Activated CD4-positive, alpha-beta T cell treated with anti-CD3 and anti-CD28 coated beads, Interleukin-2, amount 10 ng/mL, durations not matched to agents 7 days and 5 days (primary cell): Measurements from ENCODE around the gene IDH3G. TPM values are rescaled to one million over a fixed set of nuclear protein-coding genes. Genes with fewer than 3 reads are reported as not detected.
"Not testable (repeated sequence)": the region's sequence is repeated elsewhere in the genome, so short reads cannot be mapped to it uniquely, and the experiment has no call there.

ENCODE experiments used
- CTCF ChIA-PET: fragments of 350-600 bp; sonication (Branson Sonifier 250); formaldehyde crosslinking; loops from one replicate; lab custom pipeline; 2021; ENCODE audit warnings: antibody characterized with exemption; lab: Charles Lee
- POLR2A ChIA-PET: fragments of 350-600 bp; sonication (Branson Sonifier 250); formaldehyde crosslinking; loops from one replicate; lab custom pipeline; 2021; ENCODE audit warnings: antibody characterized with exemption; lab: Charles Lee
- DNase-seq: peaks from one replicate; pipeline ENCODE4 v3.0.0-alpha.2; 2020
- H3K27ac Mint-ChIP-seq: one replicate; pipeline ENCODE4 v1.8.0; 2021; ENCODE audit warnings: mild to moderate bottlenecking, moderate library complexity, mixed read lengths
- H3K27me3 Mint-ChIP-seq: one replicate; pipeline ENCODE4 v1.8.0; 2021; ENCODE audit warnings: mixed read lengths
- H3K36me3 Mint-ChIP-seq: one replicate; pipeline ENCODE4 v1.8.0; 2021; ENCODE audit warnings: low read depth, mixed read lengths
- H3K4me1 Mint-ChIP-seq: one replicate; pipeline ENCODE4 v1.8.0; 2021; ENCODE audit warnings: mixed read lengths
- H3K4me3 Mint-ChIP-seq: one replicate; pipeline ENCODE4 v1.8.0; 2021; ENCODE audit warnings: mild to moderate bottlenecking, moderate library complexity, mixed read lengths
- H3K9me3 Mint-ChIP-seq: one replicate; pipeline ENCODE4 v1.8.0; 2021; ENCODE audit warnings: mixed read lengths
- total RNA-seq, 2 experiments: library from RNA; stranded (reverse); gene quantifications; one replicate each; pipeline ENCODE4 v1.2.3, GENCODE V29; 2021

The IDH3G gene
- total RNA-seq, 2 experiments from 2014 or later = 60.1 to 64.8 TPM

DNA sequence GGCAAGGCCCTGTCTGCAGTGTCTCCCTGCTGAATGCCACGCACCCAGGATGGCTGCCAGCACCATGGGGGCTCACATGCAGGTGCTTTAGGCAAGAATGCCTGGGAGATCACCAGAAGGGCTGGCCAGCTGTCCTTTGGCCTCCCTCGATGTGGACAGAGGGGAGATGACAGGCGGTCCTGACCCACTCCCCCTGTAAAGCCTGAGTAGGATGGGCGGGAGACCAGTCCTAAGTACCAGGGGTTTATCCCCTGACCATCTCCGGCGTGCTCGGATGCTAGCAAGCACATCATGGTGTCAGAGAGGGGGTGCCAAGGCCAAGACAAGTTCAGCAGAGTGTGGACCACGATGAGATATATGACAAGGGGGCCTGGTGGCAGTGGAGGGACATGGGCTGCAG lies 30.9 kb upstream of the IDH3G start:
- no peak for DNase-seq
- POLR2A ChIA-PET = no interaction called here
- H3K4me1 Mint-ChIP-seq = peaks cover 37% of the 10 kb centered on the region
- H3K9me3 Mint-ChIP-seq = no peaks in the 10 kb centered on the region
- no peak overlapping the region for H3K4me3 Mint-ChIP-seq
- no peak overlapping the region for H3K27ac Mint-ChIP-seq
- no peaks in the 10 kb centered on the region for H3K36me3 Mint-ChIP-seq
- CTCF ChIA-PET = no interaction called here
- H3K27me3 Mint-ChIP-seq = peaks cover 22% of the 10 kb centered on the region

GRCh38 chrX:153824348-153824747 lies 30.2 kb upstream of the IDH3G start:
- CTCF ChIA-PET = no interaction called here
- Mint-ChIP-seq H3K36me3 (no peaks in the 10 kb centered on the region), H3K27me3 (peaks cover 21% of the 10 kb centered on the region), H3K4me1 (peaks cover 40% of the 10 kb centered on the region), H3K9me3 (no peaks in the 10 kb centered on the region), H3K27ac (no peak overlapping the region), H3K4me3 (no peak overlapping the region)
- DNase-seq = no peak
- POLR2A ChIA-PET = no interaction called here

DNA sequence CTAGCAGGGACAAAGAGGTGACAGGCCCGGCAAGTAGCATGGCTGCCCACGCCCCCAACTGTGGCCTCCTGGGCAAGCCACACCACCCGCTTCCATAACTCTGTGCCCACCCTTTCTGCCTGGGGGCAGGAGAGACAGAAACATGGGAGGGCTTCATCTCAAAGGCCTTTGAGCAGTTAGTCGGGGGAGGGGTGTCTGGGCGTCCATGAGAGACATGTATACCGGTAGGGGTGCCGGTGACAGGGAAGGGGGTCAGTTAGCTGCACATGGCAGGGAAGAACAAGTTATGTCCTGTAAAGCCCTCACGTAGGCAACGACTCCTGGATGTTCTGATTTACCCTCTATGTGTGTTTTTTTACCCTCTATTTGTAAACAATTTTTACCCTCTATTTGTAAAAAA lies 26.9 kb upstream of the IDH3G start:
- Mint-ChIP-seq H3K27ac (no peak overlapping the region), H3K36me3 (no peaks in the 10 kb centered on the region), H3K9me3 (no peaks in the 10 kb centered on the region), H3K4me1 (peaks cover 46% of the 10 kb centered on the region), H3K4me3 (no peak overlapping the region), H3K27me3 (peaks cover 7% of the 10 kb centered on the region)
- POLR2A ChIA-PET = no interaction called here
- CTCF ChIA-PET = interaction anchor here (0.6 kb wide), 1 partner anchor 893 kb away, joined by 3 read pairs; no protein-coding TSS in a partner anchor
- no peak for DNase-seq

- Mint-ChIP-seq H3K27ac (no peak overlapping the region), H3K36me3 (no peaks in the 10 kb centered on the region), H3K27me3 (peaks cover 5% of the 10 kb centered on the region), H3K9me3 (no peaks in the 10 kb centered on the region), H3K4me3 (no peak overlapping the region), H3K4me1 (peaks cover 45% of the 10 kb centered on the region)
- ChIA-PET POLR2A (no interaction called here), CTCF (no interaction called here)
- no peak for DNase-seq
Observed at GRCh38 chrX:153820601-153821000, 26.4 kb upstream of the IDH3G start.

DNA sequence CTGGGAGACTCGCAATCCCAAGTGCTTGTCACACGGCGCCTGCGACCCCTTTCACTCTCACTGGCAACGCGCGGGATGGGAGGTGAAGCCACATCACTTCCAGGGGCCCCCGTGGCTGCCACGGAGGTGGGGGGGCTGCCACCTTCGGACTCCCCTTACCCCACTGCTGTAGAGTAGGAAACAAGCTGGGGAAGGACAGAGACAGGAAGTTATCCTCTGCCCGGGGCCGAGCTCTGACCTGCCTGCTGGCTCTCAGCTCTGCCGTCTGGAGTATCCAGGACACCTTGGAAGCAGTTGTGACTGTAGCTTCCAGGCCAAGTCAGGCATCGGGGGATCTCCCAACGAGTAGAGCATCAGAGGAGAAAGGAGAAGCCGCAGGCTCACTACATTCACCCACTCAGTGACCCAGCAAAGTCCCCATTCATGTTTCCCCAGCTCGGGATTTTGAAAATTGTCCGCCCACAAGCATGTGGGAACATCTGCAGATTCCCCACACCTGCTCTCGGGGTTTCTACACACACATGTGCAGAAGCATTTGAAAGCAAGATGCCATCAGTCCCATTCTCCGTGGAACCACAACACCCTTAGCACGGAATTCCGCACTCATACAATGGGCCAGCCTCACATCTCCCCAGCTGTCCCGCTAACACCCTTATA lies 25.3 kb upstream of the IDH3G start:
- Mint-ChIP-seq H3K36me3 (no peaks in the 10 kb centered on the region), H3K27me3 (peaks cover 7% of the 10 kb centered on the region), H3K4me1 (peaks cover 51% of the 10 kb centered on the region), H3K9me3 (no peaks in the 10 kb centered on the region), H3K27ac (no peak overlapping the region), H3K4me3 (peak overlapping the region; percentile 16)
- CTCF ChIA-PET = interaction anchor here (1.0 to 1.2 kb wide), 2 partner anchors 13 to 59 kb away, joined by 3 to 4 read pairs; no protein-coding TSS in a partner anchor
- POLR2A ChIA-PET = no interaction called here
- DNase-seq = no peak

GRCh38 chrX:153818571-153819383 lies 24.6 kb upstream of the IDH3G start:
- Mint-ChIP-seq H3K4me1 (peaks cover 49% of the 10 kb centered on the region), H3K36me3 (no peaks in the 10 kb centered on the region), H3K9me3 (no peaks in the 10 kb centered on the region), H3K4me3 (peak overlapping the region; percentile 47), H3K27ac (no peak overlapping the region), H3K27me3 (peaks cover 6% of the 10 kb centered on the region)
- DNase-seq = peak; percentile 34
- ChIA-PET POLR2A (no interaction called here), CTCF (interaction anchor here (1.0 to 1.2 kb wide), 2 partner anchors 12 to 60 kb away, joined by 3 to 4 read pairs; no protein-coding TSS in a partner anchor)

- POLR2A ChIA-PET, H3K9me3 Mint-ChIP-seq, H3K4me3 Mint-ChIP-seq, H3K36me3 Mint-ChIP-seq, H3K27me3 Mint-ChIP-seq, DNase-seq, H3K27ac Mint-ChIP-seq: not testable (repeated sequence)
- CTCF ChIA-PET = interaction anchor here (0.8 kb wide), 1 partner anchor 24 kb away, joined by 3 read pairs; the partner anchor contains the start of genes IDH3G and SSR4
- H3K4me1 Mint-ChIP-seq = peaks cover 46% of the 10 kb centered on the region
Observed at GRCh38 chrX:153818064-153818463, 23.9 kb upstream of the IDH3G start.

- no peaks in the 10 kb centered on the region for H3K9me3 Mint-ChIP-seq
- H3K27ac Mint-ChIP-seq = no peak overlapping the region
- H3K4me3 Mint-ChIP-seq = peak overlapping the region; percentile 22
- H3K27me3 Mint-ChIP-seq = peaks cover 12% of the 10 kb centered on the region
- peaks cover 39% of the 10 kb centered on the region for H3K4me1 Mint-ChIP-seq
- ChIA-PET CTCF (interaction anchor here (0.8 to 1.4 kb wide), 4 partner anchors 13 to 36 kb away, joined by 3 to 5 read pairs (median 4); partner anchors contain the start of genes IDH3G and SSR4), POLR2A (no interaction called here)
- H3K36me3 Mint-ChIP-seq = no peaks in the 10 kb centered on the region
- DNase-seq = peak; percentile 52
Observed at GRCh38 chrX:153816831-153817690, 22.9 kb upstream of the IDH3G start.

- POLR2A ChIA-PET = no interaction called here
Observed at GRCh38 chrX:153814591-153815315, 20.6 kb upstream of the IDH3G start.

GRCh38 chrX:153813161-153813560 lies 19.0 kb upstream of the IDH3G start:
- H3K27me3 Mint-ChIP-seq = peaks cover 12% of the 10 kb centered on the region
- DNase-seq = no peak
- H3K4me1 Mint-ChIP-seq = peaks cover 19% of the 10 kb centered on the region
- no peaks in the 10 kb centered on the region for H3K9me3 Mint-ChIP-seq
- no peak overlapping the region for H3K27ac Mint-ChIP-seq
- ChIA-PET CTCF (no interaction called here), POLR2A (no interaction called here)
- no peaks in the 10 kb centered on the region for H3K36me3 Mint-ChIP-seq
- no peak overlapping the region for H3K4me3 Mint-ChIP-seq

More at GRCh38 chrX:153814591-153815315, 20.6 kb upstream of the IDH3G start:
- H3K27ac Mint-ChIP-seq = peak overlapping the region; percentile 44
- H3K9me3 Mint-ChIP-seq = no peaks in the 10 kb centered on the region
- DNase-seq = no peak
- H3K27me3 Mint-ChIP-seq = peaks cover 12% of the 10 kb centered on the region
- H3K36me3 Mint-ChIP-seq = no peaks in the 10 kb centered on the region
- H3K4me1 Mint-ChIP-seq = peaks cover 22% of the 10 kb centered on the region
- H3K4me3 Mint-ChIP-seq = no peak overlapping the region
- CTCF ChIA-PET = interaction anchor here (1.0 kb wide), 1 partner anchor 107 kb away, joined by 3 read pairs; no protein-coding TSS in a partner anchor

- no peak for DNase-seq
- Mint-ChIP-seq H3K27ac (no peak overlapping the region), H3K4me1 (peaks cover 16% of the 10 kb centered on the region), H3K4me3 (no peak overlapping the region), H3K27me3 (peaks cover 12% of the 10 kb centered on the region), H3K36me3 (no peaks in the 10 kb centered on the region), H3K9me3 (no peaks in the 10 kb centered on the region)
- ChIA-PET CTCF (no interaction called here), POLR2A (no interaction called here)
Observed at GRCh38 chrX:153812220-153812619, 18.0 kb upstream of the IDH3G start.

- Mint-ChIP-seq H3K9me3 (no peaks in the 10 kb centered on the region), H3K4me1 (no peaks in the 10 kb centered on the region), H3K36me3 (no peaks in the 10 kb centered on the region), H3K4me3 (no peak overlapping the region), H3K27ac (no peak overlapping the region), H3K27me3 (peaks cover 3% of the 10 kb centered on the region)
- DNase-seq = no peak
- POLR2A ChIA-PET = no interaction called here
- CTCF ChIA-PET = interaction anchor here (0.8 to 1.1 kb wide), 2 partner anchors 29 to 154 kb away, joined by 3 to 4 read pairs; no protein-coding TSS in a partner anchor
Observed at GRCh38 chrX:153807976-153808375, 13.8 kb upstream of the IDH3G start.
